CD1c-positive myeloid dendritic cell (primary cell): Measurements from ENCODE around the gene BCDIN3D.
"Not testable (repeated sequence)": the region's sequence is repeated elsewhere in the genome, so short reads cannot be mapped to it uniquely, and the experiment has no call there.

Experiments used
- DNase-seq: peaks from one replicate; pipeline ENCODE4 v3.0.0-alpha.2; 2016; ENCODE audit errors: extremely low spot score

Gene BCDIN3D, protein sequence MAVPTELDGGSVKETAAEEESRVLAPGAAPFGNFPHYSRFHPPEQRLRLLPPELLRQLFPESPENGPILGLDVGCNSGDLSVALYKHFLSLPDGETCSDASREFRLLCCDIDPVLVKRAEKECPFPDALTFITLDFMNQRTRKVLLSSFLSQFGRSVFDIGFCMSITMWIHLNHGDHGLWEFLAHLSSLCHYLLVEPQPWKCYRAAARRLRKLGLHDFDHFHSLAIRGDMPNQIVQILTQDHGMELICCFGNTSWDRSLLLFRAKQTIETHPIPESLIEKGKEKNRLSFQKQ

DNA sequence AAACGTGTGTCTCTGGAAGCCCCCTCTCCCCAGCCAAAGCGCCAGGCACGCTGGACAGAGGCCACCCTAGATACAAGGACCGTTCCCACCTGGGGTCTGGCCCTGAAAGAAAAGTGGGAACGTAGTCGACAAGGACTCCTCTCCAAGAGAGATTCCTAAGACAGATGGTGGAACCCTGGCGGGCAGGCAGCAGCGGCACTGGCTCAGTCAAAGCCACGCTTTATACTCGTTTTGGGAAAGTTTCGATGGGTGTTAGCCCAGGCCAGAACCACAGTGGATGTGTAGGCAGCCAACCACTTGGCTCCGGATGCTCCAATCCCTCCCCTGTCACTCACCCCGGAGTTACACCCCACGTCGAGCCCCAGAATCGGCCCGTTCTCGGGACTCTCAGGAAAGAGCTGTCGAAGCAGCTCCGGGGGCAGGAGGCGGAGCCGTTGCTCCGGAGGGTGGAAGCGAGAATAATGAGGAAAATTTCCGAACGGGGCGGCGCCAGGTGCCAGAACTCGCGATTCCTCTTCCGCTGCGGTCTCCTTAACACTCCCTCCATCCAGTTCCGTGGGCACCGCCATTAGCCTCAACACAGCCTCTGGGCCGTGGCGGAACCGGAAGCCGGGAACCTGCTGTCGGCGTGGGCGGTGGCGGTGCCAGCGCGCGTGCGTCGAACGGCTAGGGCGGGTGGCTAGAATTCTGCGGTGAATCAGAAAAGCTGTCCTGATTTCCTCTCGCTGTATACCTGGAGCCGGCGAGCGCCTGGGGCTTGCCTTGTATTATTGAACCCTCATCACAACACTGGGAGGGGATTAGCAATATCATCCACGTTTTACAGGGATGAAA is at the start of gene BCDIN3D:
TSS of gene BCDIN3D (minus strand) at position 588 of the 834 bp plus-strand sequence. CDS start at position 569, 19 bp downstream.
- peak; percentile 97 for DNase-seq

DNA sequence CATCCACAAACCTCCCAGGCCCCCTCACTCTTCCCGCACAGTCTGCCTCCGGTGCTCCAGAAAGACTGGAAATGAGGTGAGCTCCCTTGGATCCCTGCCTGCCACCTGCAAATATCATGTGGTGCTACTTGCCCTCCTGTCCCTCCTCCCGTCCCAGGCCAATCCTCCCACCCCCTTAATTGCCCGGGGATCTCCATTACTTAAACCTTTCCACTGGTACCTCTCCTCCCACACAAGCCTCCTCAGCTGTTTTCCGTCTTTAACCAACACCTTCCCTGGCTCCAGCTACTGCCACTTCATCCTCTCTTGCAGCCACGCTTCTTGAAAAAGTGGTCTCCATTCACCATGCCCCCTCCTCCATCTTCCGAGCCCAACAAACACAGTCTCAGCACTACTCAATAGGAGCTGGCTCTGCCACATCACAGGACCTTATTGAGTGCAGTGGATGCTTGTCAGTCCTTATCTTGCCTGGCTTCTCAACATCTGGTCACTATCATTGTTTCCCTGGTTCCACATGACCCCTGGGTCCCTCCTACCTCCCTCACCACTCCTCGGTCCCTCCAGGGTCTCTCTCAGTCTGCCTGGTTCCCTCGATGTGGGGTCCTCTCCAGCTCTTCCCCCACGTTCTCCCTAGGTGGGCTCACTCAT is 49.3 kb upstream of the BCDIN3D start:
- no peak for DNase-seq

DNA sequence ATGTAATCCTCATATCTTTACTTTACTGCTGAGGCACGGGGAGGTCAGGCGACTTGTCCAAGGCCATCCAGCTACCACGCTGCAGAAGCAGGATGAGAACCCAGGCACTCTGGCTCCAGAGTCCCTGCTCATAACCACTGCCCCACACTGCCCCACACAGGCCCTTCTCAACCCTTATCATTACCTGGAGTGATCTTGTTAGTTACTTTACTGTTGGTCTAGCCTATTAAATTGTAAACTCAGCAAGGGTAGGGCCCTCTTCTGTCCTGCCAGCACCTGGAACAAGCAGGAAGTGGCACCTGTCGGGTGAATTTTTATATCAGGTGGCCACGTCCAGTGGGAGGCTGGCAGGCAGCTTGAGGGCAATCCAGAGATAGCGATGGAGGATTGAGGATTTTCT is 48.6 kb upstream of the BCDIN3D start:
- no peak for DNase-seq

DNA sequence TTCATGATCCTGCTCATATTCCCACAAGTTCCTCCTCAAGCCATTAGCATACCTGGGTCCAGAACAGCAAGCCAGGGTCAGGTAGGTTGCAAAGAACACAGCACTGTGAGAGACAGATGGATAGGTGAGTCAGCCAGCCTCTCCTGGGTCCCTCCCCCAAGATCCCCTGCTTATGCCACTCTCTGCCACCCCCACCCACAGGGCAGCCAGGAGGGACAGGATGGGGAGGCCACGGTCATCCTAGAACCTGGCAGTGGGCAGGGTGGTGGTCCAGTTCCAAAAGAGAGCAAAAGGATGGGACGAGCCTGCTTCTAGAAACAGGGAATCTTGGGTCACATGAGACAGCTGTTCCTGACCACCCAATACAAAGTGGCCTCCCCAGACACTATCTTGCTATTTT is 48.1 kb upstream of the BCDIN3D start:
- no peak for DNase-seq

DNA sequence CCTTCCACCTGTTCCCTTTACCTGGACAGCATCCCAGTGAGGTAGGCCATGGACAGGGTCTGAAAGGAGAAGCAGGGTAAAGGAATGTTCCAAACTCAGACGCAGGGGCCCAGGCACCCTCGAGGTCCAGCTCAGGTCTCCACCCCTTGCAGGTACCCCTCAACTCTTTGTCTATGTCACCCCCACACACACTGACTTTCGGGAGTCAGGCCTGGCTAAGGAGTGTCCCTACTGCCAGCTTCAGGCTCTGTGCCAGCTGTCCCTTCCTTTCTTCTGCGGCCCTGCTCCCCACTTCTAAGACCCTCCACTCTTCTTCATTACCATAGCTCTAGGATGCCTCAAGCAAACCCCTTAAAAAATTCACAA is 47.2 kb upstream of the BCDIN3D start:
- no peak for DNase-seq

DNA sequence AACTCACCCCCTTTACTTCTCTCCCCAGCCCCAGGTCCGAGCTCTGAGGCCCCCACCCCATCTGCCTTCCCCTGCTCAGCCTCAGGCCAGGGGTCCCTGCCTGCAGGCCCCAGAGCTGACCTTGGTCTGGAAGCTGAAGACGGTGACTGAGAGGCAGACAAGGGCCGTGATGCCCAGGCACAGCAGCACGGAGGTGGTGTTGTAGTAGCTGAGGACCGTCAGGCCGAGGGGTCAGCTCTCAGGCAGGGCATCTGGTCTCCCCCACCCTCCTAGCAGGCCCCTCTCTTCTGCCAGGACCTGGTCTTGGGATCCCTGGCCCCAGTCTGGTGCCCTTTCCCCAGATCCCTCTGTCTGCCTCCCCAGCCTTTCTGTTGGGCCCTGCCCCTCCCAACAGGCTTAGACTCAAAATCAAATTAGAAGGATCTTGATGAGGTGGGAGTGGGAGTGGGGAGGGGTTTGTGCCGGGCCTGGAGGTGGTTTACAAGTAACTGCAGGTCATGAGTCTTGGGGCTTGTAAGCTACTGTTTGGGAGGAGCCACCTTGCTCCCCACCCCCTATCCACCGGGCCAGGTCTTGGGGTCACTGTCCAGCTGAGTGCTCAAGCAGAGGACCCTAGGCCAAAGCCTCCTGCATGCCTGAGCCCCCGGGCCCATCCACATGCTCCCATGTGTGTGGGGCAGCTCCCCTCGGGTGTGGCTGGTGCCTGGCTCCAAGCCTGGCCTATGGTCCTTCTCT is 46.6 kb upstream of the BCDIN3D start:
- DNase-seq, result no peak

DNA sequence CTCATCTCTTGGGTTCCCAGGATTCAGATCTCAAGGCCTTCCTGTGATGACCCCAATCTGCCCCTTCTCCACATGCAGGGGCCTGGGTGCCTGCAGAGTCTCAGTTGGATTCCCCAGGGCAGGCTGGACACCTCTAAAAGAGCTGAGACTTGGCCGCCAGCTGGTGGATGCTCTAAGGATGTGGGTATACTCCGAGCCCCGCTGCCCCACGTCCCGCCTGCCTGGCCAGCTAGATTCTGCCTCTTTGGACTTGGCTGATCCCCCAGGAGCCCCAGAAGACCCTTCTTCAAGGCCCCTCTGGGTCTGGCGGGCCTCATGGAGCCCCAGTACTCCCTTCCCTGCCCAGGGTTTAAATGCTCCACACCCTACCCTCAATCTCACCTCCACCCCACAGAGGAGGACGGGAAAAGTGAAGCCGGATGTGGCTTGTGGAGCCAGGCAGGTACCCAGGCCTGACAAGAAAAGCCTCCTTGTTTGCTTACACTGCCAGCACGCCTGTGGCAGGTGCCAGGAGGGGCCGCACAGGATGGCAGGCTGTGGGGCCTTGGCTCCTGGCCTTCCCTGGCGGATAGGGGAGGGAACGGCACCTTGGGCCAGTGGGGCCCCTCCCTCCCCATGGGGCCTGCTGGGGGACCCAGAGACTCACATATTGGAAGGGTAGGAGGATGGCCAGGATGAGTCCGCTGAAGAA is 45.7 kb upstream of the BCDIN3D start:
- DNase-seq, result no peak

DNA sequence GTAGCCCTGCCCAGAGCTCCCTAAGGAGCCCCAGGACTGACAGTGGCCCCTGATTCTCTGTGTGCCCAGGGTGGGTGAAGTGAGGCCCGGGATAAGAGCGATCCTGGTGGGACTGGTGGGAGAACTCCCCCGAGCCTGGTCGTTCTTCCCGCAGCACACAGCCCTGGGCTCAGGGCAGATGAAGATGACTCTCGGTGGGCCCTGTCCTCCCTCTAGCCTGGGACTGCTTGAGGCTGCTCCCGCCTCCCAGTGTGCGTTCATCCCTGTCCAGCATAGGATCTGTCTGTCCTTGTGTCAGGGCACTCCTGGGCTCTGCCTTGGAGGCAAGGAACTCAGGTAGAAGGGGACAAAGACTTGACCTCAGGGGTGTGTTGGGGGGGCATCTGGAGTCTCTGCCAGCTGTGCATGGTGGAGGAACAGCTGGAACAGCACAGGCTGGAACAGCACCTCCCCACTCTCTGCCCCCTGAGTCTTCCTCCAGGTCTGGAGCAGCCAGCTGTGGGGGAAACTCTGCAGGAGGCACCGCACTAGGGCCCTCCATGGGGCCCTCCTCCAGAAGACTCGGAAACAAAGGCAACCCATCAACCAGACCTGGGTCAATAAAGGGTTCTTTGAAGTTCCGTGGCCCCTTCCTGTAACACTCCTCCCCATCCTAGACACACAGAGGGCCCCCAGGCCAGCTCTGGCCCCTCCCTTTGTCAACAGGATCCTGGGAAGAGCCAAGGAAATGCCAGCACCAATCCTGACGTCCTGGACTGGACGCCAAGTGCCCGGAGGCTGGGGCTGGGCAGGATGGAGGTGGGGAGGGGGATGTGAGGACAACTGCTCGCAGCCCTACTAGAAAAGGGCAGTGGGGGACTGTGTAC is 44.9 kb upstream of the BCDIN3D start:
- DNase-seq, result no peak

DNA sequence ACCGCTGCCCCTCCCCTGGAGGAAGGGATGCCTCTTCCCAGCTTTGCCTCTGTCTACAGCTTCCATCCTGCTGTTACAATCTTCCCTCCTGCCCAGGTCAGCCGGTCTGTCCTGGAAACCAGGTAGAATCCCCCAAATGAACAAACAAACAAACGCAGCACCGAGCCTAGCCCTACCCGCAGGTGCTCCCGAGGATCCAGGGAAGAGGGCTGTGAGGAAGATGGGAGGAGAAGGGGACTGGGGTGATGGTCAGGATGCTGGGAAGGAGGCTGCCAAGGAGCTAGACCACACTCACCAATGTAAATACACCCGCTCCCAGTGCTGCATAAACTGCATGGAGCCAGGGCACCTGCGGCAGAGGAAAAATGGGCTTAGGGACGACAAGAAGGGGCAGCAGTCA is 44.2 kb upstream of the BCDIN3D start:
- no peak for DNase-seq

DNA sequence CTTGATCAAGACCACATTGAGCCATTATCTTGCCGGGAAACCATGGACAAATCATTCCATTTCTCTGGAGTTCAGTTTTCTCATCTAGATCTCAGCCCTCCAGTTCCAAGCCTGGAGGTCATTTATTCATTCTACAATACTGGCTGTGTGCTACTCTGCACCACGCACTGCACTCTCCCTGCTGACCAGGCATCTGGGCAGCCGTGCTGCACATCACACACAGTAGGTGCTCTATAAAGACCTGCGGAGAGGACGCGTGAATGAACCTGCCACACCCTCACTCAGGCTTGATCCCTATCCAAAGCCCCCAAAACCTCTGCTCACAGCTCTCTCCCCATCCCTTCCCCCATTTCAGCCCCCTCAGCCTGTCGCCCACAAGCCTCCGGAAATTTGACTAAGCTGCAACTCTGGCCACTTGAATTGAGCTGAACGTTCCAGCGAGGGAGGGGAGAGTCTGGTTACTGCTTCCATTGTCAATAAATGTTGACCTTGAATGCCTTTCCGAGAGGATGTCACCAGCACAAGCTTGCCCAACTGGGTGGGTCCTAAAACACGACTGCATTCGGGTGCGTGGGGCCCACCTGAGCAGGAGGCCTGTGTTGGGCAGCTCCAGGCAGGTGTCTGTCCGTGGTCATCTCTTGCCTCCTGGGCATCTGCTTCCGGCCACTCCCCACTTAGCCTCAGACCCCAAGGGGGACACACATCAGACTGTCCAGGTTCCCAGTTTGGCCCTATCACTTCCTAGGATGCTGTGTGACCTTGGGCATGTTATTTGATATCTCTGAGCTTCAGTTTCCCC is 43.0 kb upstream of the BCDIN3D start:
- no peak for DNase-seq

DNA sequence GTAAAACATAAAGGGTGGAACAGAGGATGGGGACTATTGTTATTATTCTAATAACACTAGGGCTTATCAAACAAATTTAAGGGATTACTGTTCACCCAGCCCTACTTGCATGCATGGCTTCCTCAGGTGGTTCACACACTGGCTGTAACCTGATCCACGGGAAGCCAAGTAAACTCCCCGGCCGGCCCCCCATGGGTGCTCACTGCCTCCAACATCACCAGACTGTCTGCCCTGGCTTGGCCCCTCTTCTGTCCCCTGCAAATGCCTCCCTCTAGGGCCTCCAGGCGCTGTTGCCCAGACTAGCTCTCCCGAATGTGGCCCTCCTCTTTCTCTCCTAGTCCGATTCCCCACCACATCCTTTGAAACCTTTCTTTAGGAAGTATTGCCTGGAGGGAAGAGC is 42.2 kb upstream of the BCDIN3D start:
- DNase-seq, result no peak

DNA sequence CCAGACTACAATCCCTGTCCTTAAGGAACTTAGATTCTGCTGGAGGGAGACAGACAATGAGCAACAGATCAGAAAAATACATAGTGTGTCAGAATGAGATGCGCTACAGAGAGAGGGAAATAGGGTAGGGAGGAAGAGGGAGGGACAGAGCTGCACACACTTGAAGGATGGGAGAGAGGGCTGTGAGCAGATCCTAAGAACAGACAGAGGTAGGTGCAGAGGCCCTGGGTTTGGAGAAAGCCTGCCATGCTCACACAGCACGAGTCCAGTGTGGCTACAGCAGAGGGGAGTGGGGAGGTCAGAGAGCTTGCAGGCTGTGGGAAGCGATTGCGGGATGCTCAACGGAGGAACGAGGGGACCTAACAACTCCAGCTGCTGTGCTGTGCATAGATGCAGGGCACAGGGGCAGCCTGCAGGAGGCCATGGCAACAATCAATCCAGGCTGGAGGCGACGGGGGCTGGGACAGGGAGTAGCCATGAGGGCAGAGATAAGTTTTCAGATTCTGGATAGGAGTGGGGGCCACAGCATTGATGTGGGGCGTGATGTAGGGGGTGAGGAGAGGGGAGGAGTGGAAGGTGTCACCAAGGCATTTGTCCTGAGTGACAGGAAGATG is 40.1 kb upstream of the BCDIN3D start:
- no peak for DNase-seq

DNA sequence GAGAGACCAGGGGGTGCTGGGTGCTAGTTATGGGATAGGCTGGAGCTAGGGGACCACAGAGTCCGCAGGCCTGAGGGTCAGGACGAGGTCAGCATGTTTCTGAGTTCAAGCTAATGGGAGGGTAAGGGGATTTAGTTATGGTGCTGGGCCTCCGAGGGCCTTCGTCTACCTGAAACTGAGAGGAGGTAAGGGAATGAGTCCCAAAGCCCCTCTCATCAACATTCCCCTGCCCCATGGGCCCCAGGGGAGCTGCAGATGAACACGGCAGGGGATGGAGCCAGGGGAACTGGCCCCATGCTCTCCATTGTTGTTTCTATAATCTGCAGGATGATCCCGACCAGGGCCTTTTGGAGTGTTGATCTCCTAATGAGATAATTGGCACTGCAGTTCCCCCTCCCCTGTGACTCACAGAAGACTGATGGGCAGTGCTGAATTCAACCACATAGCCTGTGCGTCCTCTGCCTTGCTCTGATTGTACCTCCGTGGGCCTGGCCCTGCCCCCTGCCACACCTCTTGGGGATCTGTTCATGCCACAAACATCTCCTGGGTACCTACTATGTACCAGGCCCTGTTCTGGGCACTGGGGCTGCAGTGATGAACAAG is 39.4 kb upstream of the BCDIN3D start:
- no peak for DNase-seq

DNA sequence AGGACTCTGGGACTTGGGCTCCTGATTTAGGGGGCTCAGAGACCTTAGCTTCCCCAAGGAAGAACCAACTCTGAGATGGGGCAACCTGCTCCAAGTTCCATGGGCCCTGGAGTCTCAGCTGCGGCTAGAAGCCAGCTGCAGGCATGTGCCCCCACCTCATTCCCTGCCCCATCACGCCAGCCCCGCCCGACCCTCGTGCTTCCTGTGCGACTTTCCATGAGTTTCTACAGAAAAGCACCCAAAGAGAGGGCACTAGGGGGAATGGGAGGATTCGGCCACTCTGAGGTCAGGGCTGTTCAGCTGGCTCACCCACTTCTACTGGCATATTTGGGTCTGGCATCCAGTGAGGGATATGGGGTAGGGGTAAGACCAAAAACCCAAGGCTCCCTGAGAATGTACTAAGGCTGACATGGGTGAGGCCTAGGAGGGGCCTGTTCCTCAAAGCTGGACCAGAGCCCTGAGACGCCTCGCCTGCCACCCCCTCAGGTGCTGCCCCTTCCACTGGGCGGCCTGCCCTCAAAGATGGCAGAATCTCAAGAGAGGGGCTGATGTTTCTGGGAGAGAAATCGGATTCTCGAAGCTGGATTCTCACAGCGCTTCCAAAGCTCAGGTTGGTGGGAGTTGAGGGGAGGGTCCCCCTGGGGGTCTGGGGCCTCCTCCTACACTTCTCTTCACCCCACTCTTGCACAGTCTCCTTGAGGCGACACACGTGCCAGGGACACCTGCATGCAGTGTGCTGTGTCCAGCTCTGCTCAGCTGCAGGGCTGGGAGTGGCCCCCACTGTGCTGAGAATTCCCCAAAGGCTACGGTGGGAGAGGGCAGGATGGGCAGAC is 38.7 kb upstream of the BCDIN3D start:
- DNase-seq, result no peak

DNA sequence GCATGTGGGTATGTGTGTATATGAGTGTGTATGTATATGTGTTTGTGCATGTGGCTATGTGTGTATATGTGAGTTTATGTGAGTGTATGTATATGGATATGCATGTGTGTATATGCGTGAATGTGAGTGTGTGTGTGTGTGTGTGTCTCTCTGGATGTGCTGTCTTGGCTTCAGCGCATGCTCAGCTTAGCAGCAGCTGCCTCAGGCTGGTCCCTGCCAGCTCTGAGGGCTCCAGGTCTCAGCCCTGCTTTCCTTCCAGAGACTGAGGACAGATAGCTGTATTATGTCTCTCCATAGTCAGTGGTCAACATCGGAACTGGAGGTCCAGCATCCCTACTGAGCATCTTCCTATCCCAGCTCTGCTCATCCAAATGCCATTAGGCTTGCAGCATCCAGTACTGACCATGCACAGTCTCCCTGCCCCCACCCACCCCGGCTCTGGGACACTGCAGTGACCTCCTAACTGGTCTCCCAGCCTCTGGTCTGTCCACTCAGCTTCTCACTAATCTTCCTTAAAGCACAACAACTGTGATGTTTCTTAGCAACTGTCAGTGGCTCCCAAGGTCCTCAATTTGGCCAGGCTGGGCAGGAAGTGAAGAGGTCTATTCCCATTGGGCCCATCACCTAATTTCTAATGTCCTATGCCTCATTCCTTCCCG is 38.0 kb upstream of the BCDIN3D start:
- DNase-seq, result no peak

DNA sequence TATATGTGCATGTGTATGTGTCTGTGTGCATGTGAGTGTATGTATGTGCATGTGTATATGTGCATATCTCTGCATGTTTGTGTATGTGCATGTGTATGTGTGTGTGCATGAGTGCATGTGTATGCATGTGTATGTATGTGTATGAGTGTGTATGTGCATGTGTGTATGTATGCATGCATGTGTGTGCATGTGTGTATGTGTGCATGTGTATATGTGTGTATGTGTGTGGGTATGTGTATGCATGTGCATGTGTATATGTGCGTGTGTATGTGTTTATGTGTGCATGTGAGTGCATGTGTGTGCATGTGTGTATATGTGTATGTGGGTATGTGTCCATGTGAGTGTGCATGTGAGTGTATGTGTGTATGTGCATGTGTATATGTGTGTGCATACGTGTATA is 36.2 kb upstream of the BCDIN3D start:
- not testable (repeated sequence) for DNase-seq

DNA sequence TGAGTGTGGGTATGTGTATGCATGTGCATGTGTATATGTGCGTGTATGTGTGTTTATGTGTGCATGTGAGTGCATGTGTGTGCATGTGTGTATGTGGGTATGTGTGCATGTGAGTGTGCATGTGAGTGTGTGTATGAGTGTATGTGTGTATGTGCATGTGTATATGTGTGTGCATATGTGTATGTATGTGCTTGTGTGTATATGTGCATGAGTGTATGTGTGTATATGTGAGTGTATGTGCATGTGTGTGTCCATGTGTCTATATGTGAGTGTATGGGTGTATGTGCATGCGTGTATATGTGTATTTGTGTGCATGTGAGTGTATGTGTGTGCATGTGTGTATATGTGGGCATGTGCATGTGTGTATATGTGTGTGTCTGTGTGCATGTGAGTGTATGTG is 35.1 kb upstream of the BCDIN3D start:
- DNase-seq, result no peak
